K562 (cell line): ENCODE measurements around the gene HAPLN2. TPM values are rescaled to one million over a fixed set of nuclear protein-coding genes. Genes with fewer than 3 reads are reported as not detected.
A peak's percentile ranks its signal among the peaks of the same experiment; 100 is the strongest.

ENCODE experiments used
- ATF7 ChIP-seq: fragments of 450-650 bp; IDR thresholded peaks from 2 replicates; pipeline ENCODE4 v1.7.1; 2014; ENCODE audit warnings: mild to moderate bottlenecking, moderate library complexity
- ETS2 ChIP-seq: IDR thresholded peaks from 2 replicates; pipeline ENCODE4 v1.6.1; 2016; ENCODE audit warnings: borderline replicate concordance, missing genetic modification characterization, mild to moderate bottlenecking, moderate library complexity, missing compliant biosample characterization; ENCODE audit not compliant: poor library complexity, severe bottlenecking
- HDAC1 ChIP-seq, 2 experiments: fragments of 450-650 bp; IDR thresholded peaks; 2 replicates each; pipeline ENCODE4 v1.6.1; 2016 to 2017; ENCODE audit warnings: inconsistent platforms in 1 of 2, mild to moderate bottlenecking in 1 of 2, moderate library complexity in 1 of 2
- NCOA2 ChIP-seq, 2 experiments: fragments of 450-650 bp; IDR thresholded peaks; 2 replicates each; pipeline ENCODE4 v1.6.1; 2018; ENCODE audit warnings: mild to moderate bottlenecking in 2 of 2, moderate library complexity in 1 of 2; ENCODE audit not compliant: partially characterized antibody in 2 of 2
- polyA plus RNA-seq, 8 experiments: library from polyadenylated mRNA; depleted of rRNA in 4 of 8; stranded (reverse) in 5 of 8; unstranded in 3 of 8; fragments of >200 nt; fragmentation: Nextera tagmentation in 2 of 8; fragmentation: Illumina TruSeq in 1 of 8; extraction: Ambion mirVana in 2 of 8; extraction: Trizol in 1 of 8; gene quantifications; 2 replicates each; pipeline versions ENCODE4 v1.2.1 to v1.2.3, GENCODE V29; 2011 to 2014; ENCODE audit warnings: inconsistent platforms in 1 of 8, missing spikeins in 1 of 8
- total RNA-seq, 7 experiments: library from RNA; depleted of rRNA in 6 of 7; stranded (reverse); fragments of >200 nt in 6 of 7; fragmentation: Illumina TruSeq in 2 of 7; extraction: Trizol in 2 of 7; gene quantifications; 2 replicates each; pipeline versions ENCODE4 v1.2.1 to v1.2.3, GENCODE V29; 2011 to 2021; ENCODE audit warnings: low replicate concordance in 1 of 7
- TF ChIP-seq, protein P1 (sequence below): sonication (generic); formaldehyde crosslinking; IDR thresholded peaks from 2 replicates; pipeline ENCODE4 v1.8.0; 2022; ENCODE audit warnings: missing genetic modification reagents, mild to moderate bottlenecking, moderate library complexity, borderline replicate concordance
- TF ChIP-seq, protein P2 (sequence below), 2 experiments: fragments of 450-650 bp in 1 of 2; sonication (generic) in 1 of 2; formaldehyde crosslinking in 1 of 2; IDR thresholded peaks in 1 of 2; conservative IDR thresholded peaks in 1 of 2; 2 replicates each; pipeline versions ENCODE4 v1.6.1 to v1.8.1; 2016 to 2023; ENCODE audit warnings: mild to moderate bottlenecking in 2 of 2, moderate library complexity in 2 of 2, inconsistent platforms in 1 of 2, missing genetic modification reagents in 1 of 2

Gene HAPLN2
- total and polyA plus RNA-seq, 9 of the 15 experiments (the other 6 are each of a cell fraction or from before 2014, with no cell fraction given) = 0.14 to 5.2 (median 3.8) TPM; not detected in 4

DNA sequence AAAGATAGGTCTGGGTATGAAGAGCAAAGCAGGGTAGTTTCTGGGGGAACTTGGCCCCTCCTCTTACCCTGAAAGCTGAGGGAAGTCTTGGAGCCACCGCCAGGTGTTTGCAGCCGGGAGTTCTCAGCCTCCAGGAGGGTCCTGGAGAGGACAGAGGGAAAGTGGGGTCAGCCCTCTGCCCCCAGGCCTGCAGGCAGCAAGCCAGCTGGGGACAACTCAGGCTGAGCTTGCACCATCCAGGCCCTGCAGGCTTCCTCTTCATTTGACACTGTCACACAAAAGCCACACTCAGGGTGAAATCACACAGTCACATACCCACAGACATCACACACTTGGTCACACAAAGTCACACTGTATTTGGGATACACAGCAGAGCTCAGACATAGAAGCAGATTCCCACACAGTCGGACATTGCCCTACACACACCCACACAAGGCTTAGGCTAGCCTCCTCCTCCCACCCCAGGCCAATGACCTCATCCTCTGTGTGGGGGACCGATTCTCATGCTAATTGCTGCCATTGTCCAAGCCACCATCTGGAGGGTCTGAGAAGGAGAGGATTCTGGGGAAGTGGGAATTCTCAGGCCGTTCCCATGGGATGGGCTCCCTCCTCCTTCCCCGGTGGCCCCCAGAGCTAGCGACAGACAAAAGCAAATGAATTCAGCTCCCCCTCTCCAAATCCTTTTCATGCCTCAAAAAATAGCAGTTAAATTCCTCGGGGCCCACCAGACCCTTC is 54.3 kb downstream of the HAPLN2 start (continued):
- TF ChIP-seq, protein P1, sequence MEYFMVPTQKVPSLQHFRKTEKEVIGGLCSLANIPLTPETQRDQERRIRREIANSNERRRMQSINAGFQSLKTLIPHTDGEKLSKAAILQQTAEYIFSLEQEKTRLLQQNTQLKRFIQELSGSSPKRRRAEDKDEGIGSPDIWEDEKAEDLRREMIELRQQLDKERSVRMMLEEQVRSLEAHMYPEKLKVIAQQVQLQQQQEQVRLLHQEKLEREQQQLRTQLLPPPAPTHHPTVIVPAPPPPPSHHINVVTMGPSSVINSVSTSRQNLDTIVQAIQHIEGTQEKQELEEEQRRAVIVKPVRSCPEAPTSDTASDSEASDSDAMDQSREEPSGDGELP (CRISPR knock-in tag) = 0 out of 2 replicates have a peak, but pooled peaks have one; percentile 35
- TF ChIP-seq, protein P2, sequence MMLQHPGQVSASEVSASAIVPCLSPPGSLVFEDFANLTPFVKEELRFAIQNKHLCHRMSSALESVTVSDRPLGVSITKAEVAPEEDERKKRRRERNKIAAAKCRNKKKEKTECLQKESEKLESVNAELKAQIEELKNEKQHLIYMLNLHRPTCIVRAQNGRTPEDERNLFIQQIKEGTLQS (IDR thresholded peaks at IDR 0.05) = peak; percentile 89
- TF ChIP-seq, protein P2 (CRISPR knock-in tag; conservative IDR thresholded peaks at IDR 0.05) = no peak
- TF ChIP-seq NCOA2 (IDR thresholded peaks at IDR 0.05; ENCODE audit: partially characterized antibody in 2 of 2) (no peak), ETS2 (no peak), ATF7 (peak; percentile 79; the same call in 1 of the 2 replicates), HDAC1 (IDR thresholded peaks at IDR 0.05) (0 out of 4 replicates have a peak, but pooled peaks of 1 of the 2 experiments have one; percentile 10)

Other genes with a start within 250 kb of the HAPLN2 start
Only the 7 nearest of the 16 such genes appear.
- gene IQGAP3, start 46.9 kb upstream of the HAPLN2 start, total RNA-seq (2014; rRNA removed) = 10.5 and 14.4 TPM in 2 replicates
- gene IQGAP3, start 46.9 kb upstream of the HAPLN2 start, total RNA-seq (2014; rRNA removed; fragmentation: Illumina TruSeq; extraction: Trizol) = 6.4 and 8.4 TPM in 2 replicates
- gene IQGAP3, start 46.9 kb upstream of the HAPLN2 start, total RNA-seq (2015; rRNA removed; fragmentation: Illumina TruSeq; extraction: Trizol) = 9.2 and 10.8 TPM in 2 replicates
- 14.1 and 16.6 TPM in 2 replicates for gene IQGAP3, start 46.9 kb upstream of the HAPLN2 start, total RNA-seq (2021)
- 14.1 and 32.1 TPM in 2 replicates for gene IQGAP3, start 46.9 kb upstream of the HAPLN2 start, polyA plus RNA-seq (2011; rRNA removed)
- gene IQGAP3, start 46.9 kb upstream of the HAPLN2 start, polyA plus RNA-seq (2014; fragmentation: Illumina TruSeq; extraction: Trizol) = 11.0 and 11.9 TPM in 2 replicates
- gene IQGAP3, start 46.9 kb upstream of the HAPLN2 start, polyA plus RNA-seq (2014; fragmentation: Nextera tagmentation; extraction: Ambion mirVana) = 1 to 10 TPM; 1.4 TPM
- 10.5 and 16.5 TPM in 2 replicates for gene IQGAP3, start 46.9 kb upstream of the HAPLN2 start, polyA plus RNA-seq (2014; rRNA removed)
- gene TTC24, start 39.7 kb upstream of the HAPLN2 start, total RNA-seq (2014; rRNA removed) = not detected in 2 replicates
- not detected in 2 replicates for gene TTC24, start 39.7 kb upstream of the HAPLN2 start, total RNA-seq (2014; rRNA removed; fragmentation: Illumina TruSeq; extraction: Trizol)
- not detected in 2 replicates for gene TTC24, start 39.7 kb upstream of the HAPLN2 start, total RNA-seq (2015; rRNA removed; fragmentation: Illumina TruSeq; extraction: Trizol)
- gene TTC24, start 39.7 kb upstream of the HAPLN2 start, total RNA-seq (2021) = not detected in 2 replicates
- not detected in 2 replicates for gene TTC24, start 39.7 kb upstream of the HAPLN2 start, polyA plus RNA-seq (2011; rRNA removed)
- not detected in 2 replicates for gene TTC24, start 39.7 kb upstream of the HAPLN2 start, polyA plus RNA-seq (2014; fragmentation: Illumina TruSeq; extraction: Trizol)
- gene TTC24, start 39.7 kb upstream of the HAPLN2 start, polyA plus RNA-seq (2014; fragmentation: Nextera tagmentation; extraction: Ambion mirVana) = not detected
- gene TTC24, start 39.7 kb upstream of the HAPLN2 start, polyA plus RNA-seq (2014; rRNA removed) = not detected in 2 replicates
- gene NAXE, start 27.6 kb upstream of the HAPLN2 start, total RNA-seq (2014; rRNA removed) = 122 and 150 TPM in 2 replicates
- gene NAXE, start 27.6 kb upstream of the HAPLN2 start, total RNA-seq (2014; rRNA removed; fragmentation: Illumina TruSeq; extraction: Trizol) = 76.6 and 99.9 TPM in 2 replicates
- gene NAXE, start 27.6 kb upstream of the HAPLN2 start, total RNA-seq (2015; rRNA removed; fragmentation: Illumina TruSeq; extraction: Trizol) = 90.0 and 93.1 TPM in 2 replicates
- gene NAXE, start 27.6 kb upstream of the HAPLN2 start, total RNA-seq (2021) = 112 and 113 TPM in 2 replicates
- gene NAXE, start 27.6 kb upstream of the HAPLN2 start, polyA plus RNA-seq (2011; rRNA removed) = 38.4 and 66.9 TPM in 2 replicates
- gene NAXE, start 27.6 kb upstream of the HAPLN2 start, polyA plus RNA-seq (2014; fragmentation: Illumina TruSeq; extraction: Trizol) = 136 and 137 TPM in 2 replicates
- gene NAXE, start 27.6 kb upstream of the HAPLN2 start, polyA plus RNA-seq (2014; fragmentation: Nextera tagmentation; extraction: Ambion mirVana) = 10 to 100 TPM; 27.3 to 38.2 TPM
- 77.2 and 85.8 TPM in 2 replicates for gene NAXE, start 27.6 kb upstream of the HAPLN2 start, polyA plus RNA-seq (2014; rRNA removed)
- 43.7 and 47.5 TPM in 2 replicates for gene GPATCH4, start 17.9 kb upstream of the HAPLN2 start, total RNA-seq (2014; rRNA removed)
- 73.1 and 76.5 TPM in 2 replicates for gene GPATCH4, start 17.9 kb upstream of the HAPLN2 start, total RNA-seq (2014; rRNA removed; fragmentation: Illumina TruSeq; extraction: Trizol)
- gene GPATCH4, start 17.9 kb upstream of the HAPLN2 start, total RNA-seq (2015; rRNA removed; fragmentation: Illumina TruSeq; extraction: Trizol) = 75.8 and 79.5 TPM in 2 replicates
- gene GPATCH4, start 17.9 kb upstream of the HAPLN2 start, total RNA-seq (2021) = 45.8 and 51.4 TPM in 2 replicates
- 51.5 and 57.9 TPM in 2 replicates for gene GPATCH4, start 17.9 kb upstream of the HAPLN2 start, polyA plus RNA-seq (2011; rRNA removed)
- gene GPATCH4, start 17.9 kb upstream of the HAPLN2 start, polyA plus RNA-seq (2014; fragmentation: Illumina TruSeq; extraction: Trizol) = 94.7 and 105 TPM in 2 replicates
- 10 to 100 TPM; 82.1 to 90.8 TPM for gene GPATCH4, start 17.9 kb upstream of the HAPLN2 start, polyA plus RNA-seq (2014; fragmentation: Nextera tagmentation; extraction: Ambion mirVana)
- gene GPATCH4, start 17.9 kb upstream of the HAPLN2 start, polyA plus RNA-seq (2014; rRNA removed) = 53.9 and 59.3 TPM in 2 replicates
- gene BCAN, start 22.7 kb downstream of the HAPLN2 start, total RNA-seq (2014; rRNA removed) = 0.12 TPM in 1 of 2 replicates, not detected in the other
- not detected in 2 replicates for gene BCAN, start 22.7 kb downstream of the HAPLN2 start, total RNA-seq (2014; rRNA removed; fragmentation: Illumina TruSeq; extraction: Trizol)
- gene BCAN, start 22.7 kb downstream of the HAPLN2 start, total RNA-seq (2015; rRNA removed; fragmentation: Illumina TruSeq; extraction: Trizol) = 0.08 TPM in 1 of 2 replicates, not detected in the other
- 0.22 TPM in 1 of 2 replicates, not detected in the other for gene BCAN, start 22.7 kb downstream of the HAPLN2 start, total RNA-seq (2021)
- 0.06 and 0.09 TPM in 2 replicates for gene BCAN, start 22.7 kb downstream of the HAPLN2 start, polyA plus RNA-seq (2011; rRNA removed)
- 0.19 and 0.33 TPM in 2 replicates for gene BCAN, start 22.7 kb downstream of the HAPLN2 start, polyA plus RNA-seq (2014; fragmentation: Illumina TruSeq; extraction: Trizol)
- gene BCAN, start 22.7 kb downstream of the HAPLN2 start, polyA plus RNA-seq (2014; fragmentation: Nextera tagmentation; extraction: Ambion mirVana) = under 1 TPM in 1 of 2 experiments, not detected in 1; 0.04 TPM
- gene BCAN, start 22.7 kb downstream of the HAPLN2 start, polyA plus RNA-seq (2014; rRNA removed) = 0.22 and 0.23 TPM in 2 replicates
- gene NES, start 58.0 kb downstream of the HAPLN2 start, total RNA-seq (2014; rRNA removed) = 5.8 and 6.6 TPM in 2 replicates
- 3.3 and 4.1 TPM in 2 replicates for gene NES, start 58.0 kb downstream of the HAPLN2 start, total RNA-seq (2014; rRNA removed; fragmentation: Illumina TruSeq; extraction: Trizol)
- gene NES, start 58.0 kb downstream of the HAPLN2 start, total RNA-seq (2015; rRNA removed; fragmentation: Illumina TruSeq; extraction: Trizol) = 4.8 and 4.9 TPM in 2 replicates
- 5.5 and 8.6 TPM in 2 replicates for gene NES, start 58.0 kb downstream of the HAPLN2 start, total RNA-seq (2021)
- 2.7 TPM in 2 replicates for gene NES, start 58.0 kb downstream of the HAPLN2 start, polyA plus RNA-seq (2011; rRNA removed)
- 5.4 and 6.3 TPM in 2 replicates for gene NES, start 58.0 kb downstream of the HAPLN2 start, polyA plus RNA-seq (2014; fragmentation: Illumina TruSeq; extraction: Trizol)
- under 1 TPM; 0.10 to 0.13 TPM for gene NES, start 58.0 kb downstream of the HAPLN2 start, polyA plus RNA-seq (2014; fragmentation: Nextera tagmentation; extraction: Ambion mirVana)
- gene NES, start 58.0 kb downstream of the HAPLN2 start, polyA plus RNA-seq (2014; rRNA removed) = 2.5 and 4.2 TPM in 2 replicates
- gene CRABP2, start 86.2 kb downstream of the HAPLN2 start, total RNA-seq (2014; rRNA removed) = 0.86 and 1.2 TPM in 2 replicates
- gene CRABP2, start 86.2 kb downstream of the HAPLN2 start, total RNA-seq (2014; rRNA removed; fragmentation: Illumina TruSeq; extraction: Trizol) = 0.32 and 0.36 TPM in 2 replicates
- gene CRABP2, start 86.2 kb downstream of the HAPLN2 start, total RNA-seq (2015; rRNA removed; fragmentation: Illumina TruSeq; extraction: Trizol) = 0.72 and 1.3 TPM in 2 replicates
- gene CRABP2, start 86.2 kb downstream of the HAPLN2 start, total RNA-seq (2021) = 1.5 and 1.6 TPM in 2 replicates
- gene CRABP2, start 86.2 kb downstream of the HAPLN2 start, polyA plus RNA-seq (2011; rRNA removed) = 0.50 and 1.5 TPM in 2 replicates
- 1.9 and 2.5 TPM in 2 replicates for gene CRABP2, start 86.2 kb downstream of the HAPLN2 start, polyA plus RNA-seq (2014; fragmentation: Illumina TruSeq; extraction: Trizol)
- under 1 TPM; 0.30 to 0.52 TPM for gene CRABP2, start 86.2 kb downstream of the HAPLN2 start, polyA plus RNA-seq (2014; fragmentation: Nextera tagmentation; extraction: Ambion mirVana)
- gene CRABP2, start 86.2 kb downstream of the HAPLN2 start, polyA plus RNA-seq (2014; rRNA removed) = 0.82 and 1.2 TPM in 2 replicates